Fibroblast of lung (primary cell): ENCODE results near the gene MCOLN2.

Experiments
- CTCF ChIP-seq, 2 donors: IDR thresholded peaks in 1 of 2; conservative IDR thresholded peaks in 1 of 2; 1 replicate in 1 of 2; 2 replicates in 1 of 2; pipeline ENCODE4 v1.5.1; 2011 to 2012; ENCODE audit warnings: low read length in 2 of 2, control low read depth in 1 of 2, inconsistent platforms in 1 of 2, low read depth in 1 of 2, mild to moderate bottlenecking in 1 of 2
- EZH2 ChIP-seq: IDR thresholded peaks from 2 replicates; pipeline ENCODE4 v1.5.1; 2012; ENCODE audit warnings: low read length, control low read depth, mild to moderate bottlenecking; ENCODE audit errors: missing control alignments

GRCh38 chr1:84889437-84889836 lies 107.5 kb downstream of the MCOLN2 start:
- TF ChIP-seq CTCF (conservative IDR thresholded peaks at IDR 0.05 in 1 of 2, IDR thresholded peaks at IDR 0.05 in 1 of 2; ENCODE audit: low read depth in 1 of 2, low read length in 2 of 2) (no peak), EZH2 (no peak)
